HepG2 (cell line): Measurements from ENCODE around the gene ZNF562. TPM values are rescaled to one million over a fixed set of nuclear protein-coding genes. Genes with fewer than 3 reads are reported as not detected.

Source experiments
- HOXA7 ChIP-seq: sonication (generic); formaldehyde crosslinking; IDR thresholded peaks from 2 replicates; pipeline ENCODE4 v1.8.1; 2022; ENCODE audit warnings: mild to moderate bottlenecking, missing genetic modification reagents, moderate library complexity
- KLF12 ChIP-seq: sonication (generic); formaldehyde crosslinking; IDR thresholded peaks from 2 replicates; pipeline ENCODE4 v1.4.0; 2020; ENCODE audit warnings: missing genetic modification reagents, borderline replicate concordance
- MAZ ChIP-seq, 2 experiments: sonication (generic) in 1 of 2; formaldehyde crosslinking in 1 of 2; IDR thresholded peaks; 2 replicates each; pipeline versions ENCODE4 v1.5.0 to v1.6.1; 2012 to 2020; ENCODE audit warnings: low read depth in 2 of 2, mild to moderate bottlenecking in 2 of 2, borderline replicate concordance in 1 of 2, improper control_type of control experiment in 1 of 2, low read length in 1 of 2, missing genetic modification reagents in 1 of 2, moderate library complexity in 1 of 2
- RELA ChIP-seq: sonication (generic); formaldehyde crosslinking; IDR thresholded peaks from 2 replicates; pipeline ENCODE4 v1.4.0; 2020; ENCODE audit warnings: missing genetic modification reagents
- SETDB1 ChIP-seq: sonication (generic); formaldehyde crosslinking; IDR thresholded peaks from 2 replicates; pipeline ENCODE4 v1.5.1; 2020; ENCODE audit warnings: missing genetic modification reagents, mild to moderate bottlenecking, borderline replicate concordance
- TBP ChIP-seq: sonication (generic); formaldehyde crosslinking; IDR thresholded peaks from 2 replicates; pipeline ENCODE4 v1.5.0; 2020; ENCODE audit warnings: missing genetic modification reagents
- THYN1 ChIP-seq: sonication (generic); formaldehyde crosslinking; IDR thresholded peaks from 2 replicates; pipeline ENCODE4 v1.8.1; 2023; ENCODE audit warnings: low read depth, mild to moderate bottlenecking, moderate library complexity, missing genetic modification reagents, borderline replicate concordance
- TRIM24 ChIP-seq: sonication (generic); formaldehyde crosslinking; IDR thresholded peaks from 2 replicates; pipeline ENCODE4 v1.8.0; 2022; ENCODE audit warnings: mild to moderate bottlenecking, missing genetic modification reagents
- ZFP1 ChIP-seq: IDR thresholded peaks from 2 replicates; pipeline ENCODE4 v1.6.1; 2016
- ZNF10 ChIP-seq: sonication (generic); formaldehyde crosslinking; IDR thresholded peaks from 2 replicates; pipeline ENCODE4 v1.4.0; 2020; ENCODE audit warnings: mild to moderate bottlenecking, low read depth, missing genetic modification reagents, borderline replicate concordance
- ZNF17 ChIP-seq: sonication (generic); formaldehyde crosslinking; IDR thresholded peaks from 2 replicates; pipeline ENCODE4 v1.5.0; 2020; ENCODE audit warnings: mild to moderate bottlenecking, missing genetic modification reagents
- ZNF251 ChIP-seq: sonication (generic); formaldehyde crosslinking; IDR thresholded peaks from 2 replicates; pipeline ENCODE4 v1.9.0; 2021; ENCODE audit warnings: mild to moderate bottlenecking, missing genetic modification reagents
- ZNF253 ChIP-seq: sonication (generic); formaldehyde crosslinking; IDR thresholded peaks from 2 replicates; pipeline ENCODE4 v1.8.0; 2022; ENCODE audit warnings: mild to moderate bottlenecking, missing genetic modification reagents, borderline replicate concordance
- ZNF263 ChIP-seq: sonication (generic); formaldehyde crosslinking; IDR thresholded peaks from 2 replicates; pipeline ENCODE4 v1.4.0; 2020; ENCODE audit warnings: missing genetic modification reagents
- ZNF33A ChIP-seq: sonication (generic); formaldehyde crosslinking; IDR thresholded peaks from 2 replicates; pipeline ENCODE4 v1.5.1; 2020; ENCODE audit warnings: missing genetic modification reagents, mild to moderate bottlenecking, moderate library complexity, borderline replicate concordance
- ZNF430 ChIP-seq: sonication (generic); formaldehyde crosslinking; IDR thresholded peaks from 2 replicates; pipeline ENCODE4 v1.9.0; 2021; ENCODE audit warnings: mild to moderate bottlenecking, missing genetic modification reagents
- ZNF660 ChIP-seq: sonication (generic); formaldehyde crosslinking; IDR thresholded peaks from 2 replicates; pipeline ENCODE4 v1.5.1; 2020; ENCODE audit warnings: mild to moderate bottlenecking, low read depth, missing genetic modification reagents, borderline replicate concordance
- ZNF709 ChIP-seq: sonication (generic); formaldehyde crosslinking; IDR thresholded peaks from 2 replicates; pipeline ENCODE4 v1.5.0; 2020; ENCODE audit warnings: mild to moderate bottlenecking, missing genetic modification reagents
- polyA plus RNA-seq, 8 experiments: library from polyadenylated mRNA; depleted of rRNA in 3 of 8; stranded (reverse) in 7 of 8; unstranded in 1 of 8; fragments of >200 nt; fragmentation: Illumina TruSeq in 4 of 8; extraction: Trizol in 4 of 8; gene quantifications; 2 replicates each; pipeline versions ENCODE4 v1.2.1 to v1.2.3, GENCODE V29; 2011 to 2016; ENCODE audit warnings: low read depth in 4 of 8, missing spikeins in 1 of 8, mixed read lengths in 1 of 8; ENCODE audit not compliant: insufficient read depth in 1 of 8
- total RNA-seq, 5 experiments: library from RNA; depleted of rRNA; stranded (reverse); fragments of >200 nt; fragmentation: Illumina TruSeq; extraction: Trizol; gene quantifications; 2 replicates each; pipeline ENCODE4 v1.2.3, GENCODE V29; 2016; ENCODE audit warnings: low read depth in 1 of 5
- TF ChIP-seq, protein P1 (sequence below): sonication (generic); formaldehyde crosslinking; IDR thresholded peaks from 2 replicates; pipeline ENCODE4 v1.5.0; 2020; ENCODE audit warnings: mild to moderate bottlenecking, low read depth, missing genetic modification reagents, borderline replicate concordance
- TF ChIP-seq, protein P2 (sequence below): sonication (generic); formaldehyde crosslinking; IDR thresholded peaks from 2 replicates; pipeline ENCODE4 v1.4.0; 2020; ENCODE audit warnings: missing genetic modification reagents, borderline replicate concordance
- TF ChIP-seq, protein P3 (sequence below): sonication (generic); formaldehyde crosslinking; IDR thresholded peaks from 2 replicates; pipeline ENCODE4 v1.5.0; 2020; ENCODE audit warnings: missing genetic modification reagents, mild to moderate bottlenecking, borderline replicate concordance
- TF ChIP-seq, protein P4 (sequence below): sonication (generic); formaldehyde crosslinking; IDR thresholded peaks from 2 replicates; pipeline ENCODE4 v1.9.0; 2021; ENCODE audit warnings: missing genetic modification reagents, borderline replicate concordance
- TF ChIP-seq, protein P5 (sequence below): sonication (generic); formaldehyde crosslinking; IDR thresholded peaks from 2 replicates; pipeline ENCODE4 v1.5.0; 2020; ENCODE audit warnings: missing genetic modification reagents

The ZNF562 gene
- total and polyA plus RNA-seq, 2 of the 13 experiments (the other 11 are each of a cell fraction or from before 2014, with no cell fraction given) = 13.1 to 32.7 TPM

DNA sequence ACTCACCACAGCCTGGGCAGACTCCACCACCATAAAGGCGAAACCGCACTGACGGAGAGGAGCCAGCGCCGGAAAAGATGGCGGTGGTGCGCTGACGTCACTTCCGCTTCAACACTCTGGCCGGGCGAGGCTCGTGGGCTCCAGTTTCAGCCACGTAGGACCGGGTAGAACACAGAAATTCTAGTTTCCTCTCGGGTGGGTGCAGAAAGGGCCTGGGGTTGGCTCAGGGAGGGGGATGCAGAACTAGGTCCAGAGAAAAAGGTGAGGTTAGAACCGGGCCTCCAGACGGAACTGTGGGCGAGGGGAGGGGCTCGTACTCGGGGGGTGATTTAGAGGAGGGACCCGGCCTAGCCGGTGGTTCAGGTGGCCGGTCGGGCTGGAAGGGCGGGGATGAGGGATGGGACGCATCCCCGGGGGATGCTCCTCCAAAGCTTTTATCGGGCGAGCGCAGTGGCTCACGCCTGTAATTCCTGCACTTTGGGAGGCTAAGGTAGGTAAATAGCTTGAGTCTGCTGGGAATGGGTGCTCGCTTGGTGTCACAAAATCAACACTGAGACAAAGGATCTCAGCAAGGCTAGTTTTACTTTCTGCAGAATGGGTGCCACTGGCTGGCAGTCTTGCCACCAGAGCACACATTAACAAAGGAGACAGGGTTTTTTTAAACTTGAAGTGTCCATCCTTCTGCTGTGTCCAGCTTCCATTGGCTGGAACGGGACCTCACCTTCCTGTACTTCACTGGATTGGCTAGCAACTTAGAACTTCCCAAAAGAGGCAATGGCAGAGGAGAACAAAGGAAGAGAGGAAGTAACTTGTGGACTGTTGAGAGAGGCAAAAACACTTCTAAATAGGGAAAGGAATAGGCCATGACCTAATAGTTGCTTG is 53.5 kb downstream of the ZNF562 start, which contains the start of gene ZNF561 (continued):
- TF ChIP-seq TRIM24 (no peak), ZNF430 (CRISPR knock-in tag) (peak; percentile 64; the same call in 1 of the 2 replicates), ZNF660 (CRISPR knock-in tag) (no peak), MAZ (IDR thresholded peaks at IDR 0.05; ENCODE audit: borderline replicate concordance, low read depth, low read length) (peak; percentile 60; the same call in 1 of the 2 replicates), MAZ (CRISPR knock-in tag; IDR thresholded peaks at IDR 0.05; ENCODE audit: low read depth) (peak; percentile 41; the same call in 1 of the 2 replicates), KLF12 (peak; percentile 83), SETDB1 (CRISPR knock-in tag) (no peak), TBP (no peak), ZNF17 (CRISPR knock-in tag) (0 out of 2 replicates have a peak, but pooled peaks have one; percentile 42), ZNF33A (CRISPR knock-in tag) (no peak), RELA (CRISPR knock-in tag) (no peak), ZNF10 (CRISPR knock-in tag) (no peak), THYN1 (no peak), HOXA7 (CRISPR knock-in tag) (no peak), ZNF253 (CRISPR knock-in tag) (no peak), ZNF251 (no peak), ZNF709 (CRISPR knock-in tag) (no peak), ZNF263 (CRISPR knock-in tag) (peak; percentile 97), ZFP1 (CRISPR knock-in tag) (no peak)
- TF ChIP-seq, protein P1, sequence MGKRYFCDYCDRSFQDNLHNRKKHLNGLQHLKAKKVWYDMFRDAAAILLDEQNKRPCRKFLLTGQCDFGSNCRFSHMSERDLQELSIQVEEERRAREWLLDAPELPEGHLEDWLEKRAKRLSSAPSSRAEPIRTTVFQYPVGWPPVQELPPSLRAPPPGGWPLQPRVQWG (CRISPR knock-in tag) = no peak
- TF ChIP-seq, protein P2, sequence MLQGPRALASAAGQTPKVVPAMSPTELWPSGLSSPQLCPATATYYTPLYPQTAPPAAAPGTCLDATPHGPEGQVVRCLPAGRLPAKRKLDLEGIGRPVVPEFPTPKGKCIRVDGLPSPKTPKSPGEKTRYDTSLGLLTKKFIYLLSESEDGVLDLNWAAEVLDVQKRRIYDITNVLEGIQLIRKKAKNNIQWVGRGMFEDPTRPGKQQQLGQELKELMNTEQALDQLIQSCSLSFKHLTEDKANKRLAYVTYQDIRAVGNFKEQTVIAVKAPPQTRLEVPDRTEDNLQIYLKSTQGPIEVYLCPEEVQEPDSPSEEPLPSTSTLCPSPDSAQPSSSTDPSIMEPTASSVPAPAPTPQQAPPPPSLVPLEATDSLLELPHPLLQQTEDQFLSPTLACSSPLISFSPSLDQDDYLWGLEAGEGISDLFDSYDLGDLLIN = 0 out of 2 replicates have a peak, but pooled peaks have one; percentile 80
- TF ChIP-seq, protein P3, sequence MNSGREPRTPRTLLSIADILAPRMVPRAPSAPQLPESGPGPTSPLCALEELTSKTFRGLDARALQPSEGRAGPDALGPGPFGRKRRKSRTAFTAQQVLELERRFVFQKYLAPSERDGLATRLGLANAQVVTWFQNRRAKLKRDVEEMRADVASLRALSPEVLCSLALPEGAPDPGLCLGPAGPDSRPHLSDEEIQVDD (CRISPR knock-in tag) = no peak
- TF ChIP-seq, protein P4, sequence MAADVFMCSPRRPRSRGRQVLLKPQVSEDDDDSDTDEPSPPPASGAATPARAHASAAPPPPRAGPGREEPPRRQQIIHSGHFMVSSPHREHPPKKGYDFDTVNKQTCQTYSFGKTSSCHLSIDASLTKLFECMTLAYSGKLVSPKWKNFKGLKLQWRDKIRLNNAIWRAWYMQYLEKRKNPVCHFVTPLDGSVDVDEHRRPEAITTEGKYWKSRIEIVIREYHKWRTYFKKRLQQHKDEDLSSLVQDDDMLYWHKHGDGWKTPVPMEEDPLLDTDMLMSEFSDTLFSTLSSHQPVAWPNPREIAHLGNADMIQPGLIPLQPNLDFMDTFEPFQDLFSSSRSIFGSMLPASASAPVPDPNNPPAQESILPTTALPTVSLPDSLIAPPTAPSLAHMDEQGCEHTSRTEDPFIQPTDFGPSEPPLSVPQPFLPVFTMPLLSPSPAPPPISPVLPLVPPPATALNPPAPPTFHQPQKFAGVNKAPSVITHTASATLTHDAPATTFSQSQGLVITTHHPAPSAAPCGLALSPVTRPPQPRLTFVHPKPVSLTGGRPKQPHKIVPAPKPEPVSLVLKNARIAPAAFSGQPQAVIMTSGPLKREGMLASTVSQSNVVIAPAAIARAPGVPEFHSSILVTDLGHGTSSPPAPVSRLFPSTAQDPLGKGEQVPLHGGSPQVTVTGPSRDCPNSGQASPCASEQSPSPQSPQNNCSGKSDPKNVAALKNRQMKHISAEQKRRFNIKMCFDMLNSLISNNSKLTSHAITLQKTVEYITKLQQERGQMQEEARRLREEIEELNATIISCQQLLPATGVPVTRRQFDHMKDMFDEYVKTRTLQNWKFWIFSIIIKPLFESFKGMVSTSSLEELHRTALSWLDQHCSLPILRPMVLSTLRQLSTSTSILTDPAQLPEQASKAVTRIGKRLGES (CRISPR knock-in tag) = no peak
- TF ChIP-seq, protein P5, sequence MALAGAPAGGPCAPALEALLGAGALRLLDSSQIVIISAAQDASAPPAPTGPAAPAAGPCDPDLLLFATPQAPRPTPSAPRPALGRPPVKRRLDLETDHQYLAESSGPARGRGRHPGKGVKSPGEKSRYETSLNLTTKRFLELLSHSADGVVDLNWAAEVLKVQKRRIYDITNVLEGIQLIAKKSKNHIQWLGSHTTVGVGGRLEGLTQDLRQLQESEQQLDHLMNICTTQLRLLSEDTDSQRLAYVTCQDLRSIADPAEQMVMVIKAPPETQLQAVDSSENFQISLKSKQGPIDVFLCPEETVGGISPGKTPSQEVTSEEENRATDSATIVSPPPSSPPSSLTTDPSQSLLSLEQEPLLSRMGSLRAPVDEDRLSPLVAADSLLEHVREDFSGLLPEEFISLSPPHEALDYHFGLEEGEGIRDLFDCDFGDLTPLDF (CRISPR knock-in tag) = no peak
